ENCODE data around the gene WDR74.
"Not testable (repeated sequence)": the region's sequence is repeated elsewhere in the genome, so short reads cannot be mapped to it uniquely, and the experiment has no call there.

Gene WDR74

GRCh38 chr11:62839050-62839945 lies at the start of gene WDR74:
WDR74 (minus strand) TSS chr11:62839590; CDS start chr11:62839570, 20 bp downstream.
- DNase-seq (ENCODE audit: low read depth in 2 of 2), result peak; percentile 70 to 81

DNA sequence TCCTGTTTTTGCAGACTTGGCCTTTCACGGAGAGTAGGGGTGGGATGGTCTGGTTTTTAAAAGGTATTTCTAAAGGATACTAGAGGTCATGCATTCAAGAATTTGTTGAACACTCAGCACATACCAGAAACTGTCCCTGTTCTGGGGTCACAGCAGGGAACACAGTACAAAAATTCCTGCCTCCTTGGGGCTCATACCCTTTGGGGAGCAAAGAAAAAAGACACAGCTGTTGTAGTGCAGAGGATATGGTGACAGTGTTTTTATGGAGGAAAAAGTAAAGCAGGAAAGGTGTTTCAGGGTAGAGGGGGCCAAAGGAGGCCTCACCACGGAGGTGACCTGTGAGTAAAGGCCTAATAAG lies 49.7 kb upstream of the WDR74 start:
- no peak for DNase-seq (ENCODE audit: low read depth in 2 of 2)

GRCh38 chr11:62888406-62888805 lies 49.0 kb upstream of the WDR74 start:
- DNase-seq (ENCODE audit: low read depth in 2 of 2), result no peak

GRCh38 chr11:62885137-62885750 lies 45.9 kb upstream of the WDR74 start:
- DNase-seq (ENCODE audit: low read depth in 2 of 2), result no peak

- DNase-seq (ENCODE audit: low read depth in 2 of 2), result no peak
These were observed 44.3 kb upstream of the WDR74 start for GRCh38 chr11:62883673-62884072.

DNA sequence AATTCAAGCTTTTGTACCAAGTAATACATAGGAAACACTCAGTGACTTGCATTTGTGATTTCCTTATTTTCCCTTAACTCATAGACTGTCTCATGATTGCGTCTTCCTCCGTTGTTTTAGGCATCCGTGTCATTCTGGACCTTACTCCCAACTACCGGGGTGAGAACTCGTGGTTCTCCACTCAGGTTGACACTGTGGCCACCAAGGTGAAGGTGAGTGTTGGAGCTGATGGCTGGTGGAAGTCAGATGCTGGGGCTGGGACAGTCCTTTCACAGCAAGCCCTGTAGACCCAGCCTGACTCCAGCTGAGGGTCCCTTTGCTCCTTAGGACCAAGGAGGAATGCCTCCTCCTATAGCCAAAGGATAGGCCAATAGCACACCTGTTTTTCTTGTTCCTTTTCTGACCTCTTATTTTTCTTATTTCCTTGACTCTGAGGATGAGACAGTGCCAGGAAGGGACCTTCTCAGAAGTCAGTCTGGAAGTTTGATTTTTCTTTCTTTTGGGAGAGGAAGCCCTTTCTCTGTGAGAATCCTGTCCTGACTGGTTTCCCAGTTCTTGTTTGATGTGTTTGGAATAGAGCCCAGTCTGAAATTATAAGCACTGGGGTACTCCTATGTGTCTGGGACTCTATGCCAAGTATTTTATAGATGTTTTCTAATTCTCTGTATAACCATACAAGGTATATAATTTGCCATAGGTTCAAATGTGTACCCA lies 43.6 kb upstream of the WDR74 start:
- DNase-seq (ENCODE audit: low read depth in 2 of 2), result no peak

GRCh38 chr11:62882431-62882749 lies 43.0 kb upstream of the WDR74 start:
- DNase-seq (ENCODE audit: low read depth in 2 of 2), result no peak

DNA sequence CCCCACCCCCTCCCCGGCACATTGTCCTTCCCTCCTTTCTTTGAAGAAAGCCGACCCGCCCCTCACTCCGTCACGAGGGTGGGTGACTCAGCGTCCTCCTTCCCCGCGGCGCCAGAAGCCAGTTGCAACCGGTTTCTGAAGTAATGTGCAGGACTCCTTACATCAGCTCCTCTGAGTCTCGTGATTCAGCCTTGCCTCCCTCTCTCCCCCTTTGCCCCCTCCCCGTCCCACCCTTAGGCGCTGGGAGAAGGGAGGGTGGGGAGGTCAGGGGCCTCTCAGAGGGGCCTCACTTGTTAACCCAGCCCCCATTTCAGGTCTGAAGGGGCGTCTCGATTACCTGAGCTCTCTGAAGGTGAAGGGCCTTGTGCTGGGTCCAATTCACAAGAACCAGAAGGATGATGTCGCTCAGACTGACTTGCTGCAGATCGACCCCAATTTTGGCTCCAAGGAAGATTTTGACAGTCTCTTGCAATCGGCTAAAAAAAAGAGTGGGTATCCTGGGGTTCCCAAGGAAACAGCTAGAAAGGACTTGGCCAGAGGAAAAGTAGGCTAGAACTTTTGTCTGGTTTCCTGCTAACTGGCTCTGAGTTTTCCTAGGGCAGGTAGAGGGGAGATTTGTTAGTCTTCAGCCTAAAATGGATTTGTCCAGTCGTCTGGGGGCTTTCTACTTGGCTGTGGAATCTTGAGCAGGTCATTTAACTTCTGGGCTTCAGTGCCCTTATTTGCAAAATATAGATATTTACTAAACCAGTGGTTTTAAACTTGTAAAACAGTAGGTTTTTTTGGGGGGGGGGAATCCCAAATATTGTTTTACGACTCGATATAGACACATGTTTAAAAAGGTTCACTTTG lies 42.4 kb upstream of the WDR74 start:
- peak; percentile 97 for DNase-seq (ENCODE audit: low read depth in 2 of 2)

- peak; percentile 68 to 73 for DNase-seq (ENCODE audit: low read depth in 2 of 2)
These were observed 41.6 kb upstream of the WDR74 start, which contains the start of gene SLC3A2 for GRCh38 chr11:62880803-62881578. SLC3A2 (plus strand) TSS chr11:62880896; CDS start chr11:62881024, 128 bp downstream.

- DNase-seq (ENCODE audit: low read depth in 2 of 2), result peak; percentile 29 to 34
These were observed 40.9 kb upstream of the WDR74 start for GRCh38 chr11:62880231-62880802.

- DNase-seq (ENCODE audit: low read depth in 2 of 2), result no peak
These were observed 40.0 kb upstream of the WDR74 start for GRCh38 chr11:62879235-62879978.

DNA sequence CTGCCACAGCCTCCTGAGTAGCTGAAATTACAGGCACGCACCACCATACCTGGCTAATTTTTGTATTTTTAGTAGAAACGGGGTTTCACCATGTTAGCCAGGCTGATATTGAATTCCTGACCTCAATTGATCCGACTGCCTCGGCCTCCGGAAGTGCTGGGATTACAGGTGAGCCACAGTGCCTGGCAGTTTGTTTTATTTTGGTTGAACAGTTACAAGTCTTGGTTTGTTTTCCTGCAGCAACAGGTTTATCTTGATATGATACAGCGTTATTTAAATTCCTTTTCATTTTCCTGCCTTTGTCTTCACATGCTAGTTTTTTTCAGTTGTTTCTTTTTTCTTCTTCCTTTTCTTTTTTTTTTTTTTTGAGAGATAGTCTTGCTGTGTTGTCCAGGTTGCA lies 37.3 kb upstream of the WDR74 start:
- no peak for DNase-seq (ENCODE audit: low read depth in 2 of 2)

DNA sequence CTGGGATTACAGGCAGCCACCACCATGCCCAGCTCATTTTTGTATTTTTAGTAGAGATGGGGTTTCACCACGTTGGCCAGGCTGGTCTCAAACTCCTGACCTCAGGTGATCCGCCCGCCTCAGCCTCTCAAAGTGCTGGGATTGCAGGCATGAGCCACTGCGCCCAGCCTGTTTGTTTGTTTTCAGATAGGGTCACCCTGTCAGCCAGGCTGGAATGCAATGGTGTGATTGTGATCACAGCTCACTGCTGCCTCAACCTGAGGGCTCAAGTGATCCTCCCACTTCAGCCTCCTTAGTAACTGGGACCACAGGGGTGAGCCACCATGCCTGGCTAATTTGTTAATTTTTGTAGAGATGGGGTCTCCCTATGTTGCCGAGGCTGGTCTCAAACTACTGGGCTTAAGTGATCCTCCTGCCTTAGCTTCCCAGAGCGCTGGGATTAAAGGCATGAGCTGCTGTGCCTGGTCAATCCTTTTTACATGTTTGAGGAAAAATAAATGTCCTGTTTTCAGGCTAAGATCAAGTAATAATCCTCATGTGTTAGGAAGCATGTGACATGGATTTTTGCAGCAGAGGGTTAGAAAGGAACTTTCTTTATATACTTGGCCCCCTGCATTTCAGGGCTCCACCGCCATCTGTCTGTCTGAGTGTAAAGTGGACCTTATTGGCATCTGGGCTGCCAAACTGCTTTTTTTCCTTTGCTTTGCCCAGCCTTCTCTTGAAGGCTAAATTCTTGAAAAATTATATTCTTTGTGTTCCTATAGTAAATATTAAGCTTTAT lies 36.5 kb upstream of the WDR74 start:
- DNase-seq (ENCODE audit: low read depth in 2 of 2), result no peak

DNA sequence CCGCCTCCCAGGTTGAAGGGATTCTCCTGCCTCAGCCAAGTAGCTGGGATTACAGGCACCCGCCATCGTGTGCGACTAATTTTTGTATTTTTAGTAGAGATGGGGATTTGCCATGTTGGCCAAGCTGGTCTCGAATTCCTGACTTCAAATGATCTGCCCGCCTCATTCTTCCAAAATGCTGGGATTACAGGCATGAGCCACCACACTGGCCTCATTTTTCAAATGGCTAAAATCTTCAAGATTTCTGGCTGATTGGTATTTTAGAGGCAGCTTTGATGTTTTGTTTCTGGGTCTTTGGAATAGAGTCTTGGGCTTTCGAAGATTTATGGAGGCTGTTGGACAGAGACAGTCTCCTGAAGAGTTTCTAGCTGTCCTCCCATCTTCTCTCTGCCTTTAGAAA lies 35.5 kb upstream of the WDR74 start:
- DNase-seq (ENCODE audit: low read depth in 2 of 2), result no peak

DNA sequence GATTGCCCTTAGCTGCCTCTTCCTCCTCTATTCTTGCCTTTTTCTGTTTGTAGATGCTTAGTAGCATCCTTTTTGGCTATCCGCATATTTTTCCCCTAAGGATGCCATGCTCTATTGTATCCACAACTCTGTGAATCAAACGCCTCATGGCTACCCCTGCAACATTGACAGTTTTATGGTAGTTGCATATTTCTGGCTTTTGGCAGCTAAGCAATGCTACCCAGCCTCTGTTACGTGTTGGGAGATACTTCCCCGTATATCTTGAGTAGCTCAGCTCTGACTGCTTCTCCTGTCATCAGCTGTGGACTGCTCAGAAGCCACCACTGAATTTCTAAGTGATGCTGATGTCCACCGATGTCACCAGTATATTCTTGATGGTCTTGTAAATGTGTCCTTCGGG lies 26.2 kb upstream of the WDR74 start:
- DNase-seq (ENCODE audit: low read depth in 2 of 2), result no peak

DNA sequence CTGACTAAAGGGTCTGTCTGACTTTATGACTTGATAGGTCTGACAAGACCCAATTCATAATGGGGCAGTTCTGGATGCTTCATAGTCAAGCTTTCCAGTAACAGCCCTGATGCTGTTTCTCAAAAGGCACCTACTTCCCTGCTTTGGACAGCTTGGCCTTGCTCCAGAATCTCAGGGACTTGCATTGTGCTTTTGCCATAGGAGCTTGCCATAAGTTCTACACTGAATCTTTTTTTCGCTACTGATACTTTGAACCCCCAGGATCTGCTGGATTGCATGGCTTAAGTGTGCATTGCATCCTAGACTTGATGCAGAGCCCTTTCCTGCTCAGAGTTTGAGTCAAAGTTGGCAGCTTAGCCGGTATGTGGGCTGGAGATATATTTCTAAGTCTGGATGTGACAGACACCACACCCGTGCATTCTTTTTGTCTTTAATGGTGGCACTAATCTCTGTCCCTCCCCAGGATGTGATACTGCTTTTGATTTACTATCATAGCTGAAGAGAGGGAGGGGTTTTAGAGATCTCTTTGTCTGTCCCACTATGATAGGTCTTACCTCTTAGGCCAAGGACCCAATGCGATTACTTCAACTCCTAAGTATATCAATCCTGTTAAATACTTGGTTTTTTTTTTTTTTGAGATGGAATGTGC lies 24.4 kb upstream of the WDR74 start:
- no peak for DNase-seq (ENCODE audit: low read depth in 2 of 2)

- DNase-seq (ENCODE audit: low read depth in 2 of 2), result not testable (repeated sequence)
These were observed 22.3 kb upstream of the WDR74 start for GRCh38 chr11:62861564-62862192.

Measured in fibroblast of skin of left quadriceps (primary cell).